Astrocyte of the hippocampus (primary cell): Measurements from ENCODE around the gene SANBR.

Experiments used
- DNase-seq: peaks from one replicate; pipeline ENCODE4 v3.0.0; 2011; ENCODE audit warnings: low read depth, low spot score

Gene SANBR

GRCh38 chr2:61090386-61090921, 24.8 kb downstream of the SANBR start:
- peak; percentile 16 for DNase-seq

GRCh38 chr2:61091485-61091884, 25.8 kb downstream of the SANBR start:
- DNase-seq = no peak

GRCh38 chr2:61096438-61096837, 30.8 kb downstream of the SANBR start:
- no peak for DNase-seq

GRCh38 chr2:61100801-61101200, 35.1 kb downstream of the SANBR start:
- DNase-seq = no peak

DNA sequence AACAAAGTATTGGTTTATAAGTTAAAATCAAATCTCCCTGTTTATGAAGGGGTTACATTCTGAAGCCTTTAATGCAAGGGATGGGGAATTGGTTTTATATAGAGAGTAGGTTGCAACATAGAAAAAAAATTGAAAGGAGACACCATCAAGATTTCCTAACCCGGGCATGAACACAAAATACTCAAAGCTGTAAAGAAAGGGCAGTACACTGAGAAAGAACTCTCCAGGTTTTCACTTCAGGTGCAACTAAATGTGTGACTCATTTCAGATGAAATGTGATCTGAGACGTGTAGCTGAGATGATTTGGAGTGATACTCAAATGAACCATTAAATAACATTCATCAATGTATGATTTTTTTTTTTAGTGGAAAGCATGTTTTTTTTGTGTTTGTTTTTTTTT, 43.6 kb downstream of the SANBR start:
- no peak for DNase-seq

DNA sequence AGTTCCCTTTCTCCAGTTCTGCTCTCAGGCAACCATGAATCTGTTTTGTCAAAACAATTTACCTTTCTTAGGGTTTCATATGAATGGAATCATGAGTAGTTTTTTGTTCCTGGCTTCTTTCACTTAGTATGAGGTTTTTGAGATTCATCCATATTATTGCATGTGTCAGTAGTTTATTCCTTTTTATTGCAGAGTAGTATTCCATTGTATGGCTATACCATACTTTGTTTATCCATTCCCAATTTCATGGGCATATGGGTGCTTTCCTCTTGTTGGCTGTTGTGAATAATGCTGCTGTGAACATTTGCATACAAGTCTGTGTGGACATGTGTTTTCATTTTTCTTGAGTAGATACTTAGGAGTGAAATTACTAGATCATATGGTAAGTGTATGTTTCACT, 46.0 kb downstream of the SANBR start:
- no peak for DNase-seq

DNA sequence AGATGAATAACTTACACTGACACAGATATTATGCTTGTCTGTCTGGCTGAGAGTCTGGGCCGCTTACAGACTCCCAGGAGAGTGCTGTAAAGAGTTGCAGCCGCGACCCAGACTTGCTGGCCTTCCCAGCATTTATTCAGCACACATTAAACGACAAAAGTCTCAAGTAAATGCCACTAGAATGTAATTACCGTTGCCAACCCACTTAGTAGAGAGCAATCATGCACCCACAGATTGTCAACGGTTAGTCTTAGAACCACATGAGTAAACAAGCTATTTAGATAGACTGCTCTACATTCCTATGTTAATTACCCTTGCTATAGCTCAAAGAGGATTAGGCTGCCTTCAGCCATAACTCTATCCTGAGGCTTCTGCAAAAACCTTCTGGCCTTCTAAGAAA, 48.5 kb downstream of the SANBR start:
- DNase-seq = no peak
